Hindlimb muscle (tissue), 1 donor: Measurements from ENCODE around the gene SIN3A. TPM values are rescaled to one million over a fixed set of nuclear protein-coding genes. Genes with fewer than 3 reads are reported as not detected.
A peak's percentile ranks its signal among the peaks of the same experiment; 100 is the strongest.

Experiments
- DNase-seq: peaks from one replicate; pipeline ENCODE4 v3.0.0-alpha.2; 2013
- polyA plus RNA-seq: library from polyadenylated mRNA; unstranded; fragments of 120-200 nt; gene quantifications from one replicate; pipeline ENCODE4 v1.2.1, GENCODE V29; 2013; ENCODE audit not compliant: insufficient read length

The SIN3A gene
- polyA plus RNA-seq, 1 donor, result 33.5 TPM

DNA sequence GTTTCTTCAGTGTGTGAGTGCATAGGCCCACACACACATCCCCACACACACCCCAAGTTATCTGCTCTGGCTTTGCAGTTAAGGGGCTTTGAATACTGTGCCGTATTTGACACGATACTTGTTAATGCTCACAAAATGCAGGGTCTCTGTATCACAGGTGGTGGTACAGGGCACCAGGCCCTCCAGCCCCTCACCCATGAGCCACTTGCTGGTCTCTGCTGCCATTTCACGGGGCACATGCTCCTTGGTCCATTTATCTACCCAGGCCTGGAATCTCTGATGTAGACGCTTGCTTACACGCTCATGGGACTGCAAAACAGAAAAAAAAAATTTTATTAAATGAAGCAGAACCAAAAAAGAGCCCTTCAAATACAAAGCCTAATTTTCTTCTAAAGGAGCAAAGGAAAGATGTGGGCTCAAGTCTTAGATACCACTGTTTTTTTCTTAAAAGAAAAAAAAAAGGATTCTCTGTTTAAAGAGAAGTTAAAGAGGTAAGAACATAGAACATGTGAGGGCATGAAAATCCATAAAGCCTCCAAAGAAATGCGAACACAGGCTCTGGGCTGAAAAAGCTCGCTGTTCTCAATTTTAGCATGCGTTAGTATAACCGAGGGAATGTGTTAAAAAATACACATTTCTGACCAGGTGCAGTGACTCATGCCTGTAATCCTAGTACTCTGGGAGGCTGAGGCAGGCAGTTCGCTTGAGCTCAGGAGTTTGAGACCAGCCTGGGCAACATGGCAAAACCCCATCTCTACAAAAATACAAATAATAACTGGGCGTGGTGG is 79.4 kb downstream of the SIN3A start:
- no peak for DNase-seq

DNA sequence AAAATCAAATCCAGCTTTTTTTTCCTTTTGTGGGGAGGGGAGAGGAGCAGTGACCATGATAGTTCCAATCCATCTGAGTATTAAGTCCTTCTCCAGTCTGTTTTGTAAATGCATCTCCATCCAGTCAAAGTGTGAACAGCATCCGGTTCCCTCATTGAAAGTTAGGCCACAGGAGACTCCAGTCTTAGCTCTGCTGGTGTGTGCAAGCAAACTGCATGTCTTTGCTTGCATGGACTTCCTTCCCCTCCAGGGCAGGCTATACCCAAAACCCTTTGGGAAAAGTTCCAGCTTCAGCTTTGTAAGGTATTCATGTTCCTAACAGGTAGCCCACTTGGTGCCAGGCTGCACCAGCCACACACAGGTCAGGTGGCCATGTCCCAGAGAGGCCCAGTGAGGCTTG is 80.0 kb downstream of the SIN3A start:
- no peak for DNase-seq

DNA sequence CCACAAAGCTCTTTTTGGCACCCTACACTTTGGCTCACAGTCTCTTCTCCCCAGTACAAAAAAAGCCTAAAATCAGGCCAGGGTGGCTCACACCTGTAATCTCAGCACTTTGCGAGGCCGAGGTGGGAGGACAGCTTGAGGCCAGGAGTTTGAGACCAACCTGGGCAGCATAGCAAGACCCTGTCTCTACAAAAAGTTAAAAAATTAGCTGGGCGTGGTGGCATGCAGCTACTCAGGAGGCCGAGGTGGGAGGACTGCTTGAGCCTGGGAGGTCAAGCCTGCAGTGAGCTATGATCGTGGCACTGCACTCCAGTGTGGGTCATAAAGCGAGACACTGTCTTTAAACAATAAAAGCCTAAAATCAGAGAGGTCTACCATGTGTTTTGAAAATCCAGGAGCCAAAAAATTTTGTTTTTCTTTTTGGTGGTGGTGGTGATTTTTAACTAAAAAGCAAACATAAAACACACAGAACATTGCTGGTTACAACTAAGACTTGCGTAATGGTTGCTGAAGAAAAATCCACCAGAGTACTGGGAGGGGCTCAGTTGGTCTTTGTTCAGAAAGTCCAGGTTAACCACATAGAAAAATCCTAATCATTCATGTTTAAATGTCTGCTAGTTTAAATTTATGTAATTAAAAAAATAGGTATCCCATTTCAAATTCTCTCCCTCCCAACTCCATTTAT is 81.5 kb downstream of the SIN3A start:
- no peak for DNase-seq

DNA sequence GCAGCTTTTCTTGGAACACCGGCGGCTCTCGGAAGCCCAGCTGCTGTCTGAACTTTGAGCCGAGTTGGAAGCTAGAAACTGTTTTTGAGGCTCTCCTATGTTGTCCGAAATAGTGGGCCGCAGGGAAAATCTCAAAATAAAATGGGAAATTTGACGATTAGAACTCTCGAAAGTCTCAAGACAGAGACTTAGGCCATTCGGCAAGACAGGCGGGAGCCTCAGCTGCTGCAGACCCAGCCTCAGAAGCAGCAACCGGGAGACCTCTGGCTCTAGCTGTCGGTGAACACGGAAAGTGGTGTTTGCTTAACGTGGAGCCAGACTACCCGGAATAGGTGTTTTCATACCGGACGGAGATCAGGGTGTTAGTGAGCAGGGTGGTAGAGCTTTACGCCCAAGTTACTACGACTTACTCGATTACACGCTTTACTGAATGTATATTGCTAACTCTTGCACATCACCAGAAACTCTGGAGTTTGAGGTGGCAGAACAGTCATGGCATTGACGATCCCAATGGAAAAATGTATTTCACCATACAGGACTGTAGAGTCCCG is 82.7 kb downstream of the SIN3A start:
- DNase-seq, result no peak

DNA sequence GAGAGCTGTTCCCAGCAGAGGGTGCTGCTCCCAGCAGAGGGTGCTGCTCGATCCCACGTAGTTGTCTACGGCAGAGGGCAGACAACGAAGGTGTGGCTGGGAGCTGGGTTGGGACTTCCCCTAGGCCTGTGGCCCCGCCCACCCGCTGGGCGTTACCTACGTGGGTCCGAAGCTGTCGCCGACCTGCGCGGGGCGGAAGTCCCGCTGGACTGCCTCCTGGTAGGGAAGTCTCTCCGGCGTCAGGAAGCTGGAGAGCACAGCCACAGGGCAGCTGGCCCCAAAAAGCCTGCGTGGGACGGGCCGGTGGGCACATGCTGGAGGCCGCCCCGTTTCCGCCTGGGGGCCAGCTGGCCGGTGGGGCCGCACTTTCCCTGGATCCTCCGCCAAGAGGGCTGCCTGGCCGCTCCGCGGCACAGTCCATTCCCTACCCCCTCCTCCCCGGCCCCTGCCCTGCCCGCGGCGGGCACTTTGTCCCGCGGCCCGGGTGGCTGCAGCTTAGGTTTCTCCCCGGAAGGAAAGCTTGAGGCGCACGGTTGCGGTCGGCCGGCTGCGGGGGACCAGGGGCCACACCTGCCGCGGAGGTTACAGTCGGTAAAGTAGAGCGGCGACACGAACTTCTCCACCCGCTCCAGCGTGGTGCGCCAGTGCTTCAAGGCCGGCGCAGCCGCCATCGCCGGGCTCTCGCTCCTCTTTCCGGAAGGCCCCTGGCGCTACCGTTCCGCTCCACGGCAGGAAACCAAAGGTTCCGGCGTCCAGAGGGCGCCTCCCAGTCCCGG is 83.4 kb downstream of the SIN3A start, which contains the start of gene MAN2C1:
TSS of gene MAN2C1 (minus strand) at position 695 of the 776 bp plus-strand sequence. CDS start at position 671, 24 bp downstream.
- peak; percentile 94 for DNase-seq

DNA sequence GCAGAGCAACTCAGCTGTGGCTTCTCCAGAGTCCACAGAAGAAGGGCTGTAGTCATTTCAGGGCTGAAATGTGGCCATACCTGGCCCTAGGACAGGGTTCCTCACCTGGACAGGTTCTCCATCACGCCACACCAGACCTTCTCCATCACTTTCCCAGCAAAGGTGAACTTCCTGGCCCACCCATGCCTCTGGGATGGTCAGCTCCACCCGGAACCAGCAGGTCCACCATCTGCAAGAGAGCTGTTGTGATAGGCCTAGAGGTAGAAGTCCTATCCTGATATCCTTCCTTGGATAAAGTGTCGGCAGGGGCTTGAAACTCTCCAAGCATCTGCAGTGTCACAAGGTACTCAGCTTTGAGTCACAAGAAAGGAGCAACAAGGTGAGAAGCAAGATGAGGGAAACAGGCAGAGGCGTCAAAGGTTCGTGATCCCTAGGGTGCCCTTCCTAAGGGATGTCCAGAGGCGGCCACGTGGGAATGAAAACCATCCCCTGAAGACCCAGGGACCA is 84.0 kb downstream of the SIN3A start:
- DNase-seq, result no peak

DNA sequence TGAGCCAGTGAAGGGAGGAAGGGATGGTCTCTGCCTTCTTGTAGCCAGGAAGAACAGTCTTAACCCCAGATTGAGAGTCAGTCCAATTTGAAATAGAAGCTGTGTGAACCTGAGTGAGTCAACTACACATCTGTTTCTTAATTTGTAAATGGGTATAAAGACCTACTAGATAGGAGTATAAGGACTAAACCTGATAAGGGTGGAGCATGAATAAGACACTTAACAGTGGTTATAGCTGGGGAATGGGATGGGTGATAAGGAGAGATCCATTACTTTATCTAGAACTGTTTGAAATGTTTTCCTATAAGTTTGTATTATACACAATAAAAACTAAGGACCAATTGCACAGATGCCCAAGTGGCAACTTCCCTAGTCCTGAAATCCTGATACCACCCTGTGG is 84.5 kb downstream of the SIN3A start:
- DNase-seq, result no peak

DNA sequence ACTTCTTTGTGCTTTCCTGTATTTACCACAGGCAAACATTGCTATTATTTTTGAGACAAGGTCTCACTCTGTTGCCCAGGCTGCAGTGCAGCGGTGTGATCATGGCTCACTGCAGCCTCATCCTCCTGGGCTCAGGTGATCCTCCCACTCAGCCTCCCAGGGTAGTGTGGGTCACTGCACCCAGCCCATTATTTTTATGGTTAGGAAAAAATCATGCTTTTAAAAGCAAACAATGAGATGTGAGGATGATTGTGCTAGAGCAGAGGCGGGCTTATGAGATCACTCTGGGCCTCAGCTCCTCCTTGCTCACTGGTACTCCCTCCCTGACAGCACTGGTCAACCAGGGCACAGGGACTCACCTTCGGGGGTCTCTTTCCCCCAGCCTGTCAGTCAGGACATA is 85.3 kb downstream of the SIN3A start:
- no peak for DNase-seq

DNA sequence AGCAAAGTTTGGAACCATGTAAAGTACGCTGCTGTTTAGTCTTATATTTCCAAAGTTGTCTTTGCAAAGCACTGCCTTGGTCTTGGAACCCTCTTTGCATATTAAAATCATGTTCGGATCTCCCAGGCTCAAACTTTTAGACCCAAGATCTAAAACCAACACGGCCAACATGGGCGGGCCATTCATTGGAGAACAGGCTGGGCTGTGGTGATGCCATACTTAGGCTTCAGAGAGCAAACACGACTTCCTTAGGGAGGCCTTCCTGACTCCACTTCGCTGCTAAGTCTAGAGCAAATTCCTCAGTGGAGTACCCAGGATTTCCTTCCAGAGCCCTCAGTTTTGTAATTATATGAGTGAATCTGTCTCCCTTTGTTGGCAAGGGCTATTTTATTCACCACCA is 86.6 kb downstream of the SIN3A start:
- no peak for DNase-seq

DNA sequence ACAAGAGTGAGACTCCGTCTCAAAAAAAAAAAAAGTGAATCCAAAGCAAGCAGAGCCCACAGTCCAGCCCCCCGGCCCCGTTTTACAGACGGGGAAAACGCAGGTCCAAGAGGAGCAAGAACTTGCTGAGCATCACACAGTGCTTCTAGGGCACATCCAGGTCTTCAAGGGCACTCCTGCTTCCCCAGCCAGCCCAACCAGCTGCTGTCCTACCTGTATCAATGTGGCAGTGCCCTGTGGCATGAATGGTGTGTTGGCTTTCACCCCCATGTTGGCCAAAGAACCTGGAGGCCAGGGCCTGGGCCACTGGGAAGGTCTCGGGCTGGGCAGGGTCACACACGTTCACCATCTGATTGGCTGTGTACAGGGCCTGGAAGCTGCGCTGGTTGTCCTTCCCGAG is 87.7 kb downstream of the SIN3A start:
- DNase-seq, result no peak

DNA sequence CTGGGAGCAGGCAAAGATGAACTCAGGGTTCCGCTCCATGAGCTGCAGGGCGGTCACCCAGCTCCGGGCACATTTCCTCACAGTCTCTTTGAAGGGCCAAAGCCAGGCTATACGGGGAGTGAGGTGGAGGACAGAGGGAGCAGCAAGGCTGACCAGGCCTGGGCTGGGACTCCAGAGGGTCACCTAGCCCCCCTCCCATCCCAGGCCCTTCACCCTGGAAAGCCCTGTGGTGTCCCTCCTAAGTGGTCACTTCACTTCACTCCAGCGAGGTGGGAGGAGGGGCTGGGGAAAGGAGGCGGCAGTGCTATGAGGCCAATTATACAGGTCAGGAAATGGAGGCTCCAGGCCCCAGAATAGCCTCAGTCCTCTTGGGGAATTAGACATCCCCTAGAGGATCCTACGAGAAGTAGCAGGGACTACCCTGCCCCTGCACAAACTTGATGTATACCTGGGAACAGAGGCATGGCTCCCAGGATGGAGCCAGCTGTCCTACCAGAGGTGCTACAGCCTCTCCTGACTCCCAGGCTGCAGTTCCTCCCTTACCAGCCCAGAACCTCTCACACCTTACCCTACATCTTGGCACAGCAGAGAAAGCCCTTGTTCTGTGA is 88.7 kb downstream of the SIN3A start:
- no peak for DNase-seq

DNA sequence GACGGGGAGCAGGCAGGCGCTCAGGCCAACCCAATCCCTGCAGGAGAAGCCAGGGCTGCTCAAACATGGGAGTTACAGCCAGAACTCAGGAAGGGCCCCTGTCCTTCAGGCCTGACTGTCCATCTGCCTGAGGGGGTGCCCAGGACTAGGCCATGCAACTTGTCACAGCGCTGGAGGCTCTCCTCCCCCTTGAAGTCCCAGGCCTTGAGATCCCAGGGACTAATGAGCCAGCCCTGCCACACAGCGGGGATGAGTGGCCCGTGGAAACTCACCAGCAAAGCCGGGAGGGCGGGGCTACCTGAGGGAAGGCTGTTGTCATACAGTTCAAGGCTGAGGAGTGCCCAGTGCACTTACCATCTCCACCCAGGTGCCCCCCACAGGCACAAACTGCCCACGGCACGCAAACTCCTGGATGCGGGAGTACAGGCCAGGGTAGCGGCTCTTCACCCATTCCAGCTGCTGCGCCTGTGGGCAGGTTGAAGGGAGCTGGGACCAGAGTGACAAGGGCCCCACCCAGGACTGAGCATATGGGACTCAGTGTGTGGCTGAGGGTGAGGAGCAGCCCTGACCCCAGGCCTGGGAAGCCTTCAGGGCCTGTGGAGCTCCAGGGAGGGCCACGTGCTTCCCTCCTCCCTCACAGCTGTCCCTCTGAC is 89.4 kb downstream of the SIN3A start:
- no peak for DNase-seq

DNA sequence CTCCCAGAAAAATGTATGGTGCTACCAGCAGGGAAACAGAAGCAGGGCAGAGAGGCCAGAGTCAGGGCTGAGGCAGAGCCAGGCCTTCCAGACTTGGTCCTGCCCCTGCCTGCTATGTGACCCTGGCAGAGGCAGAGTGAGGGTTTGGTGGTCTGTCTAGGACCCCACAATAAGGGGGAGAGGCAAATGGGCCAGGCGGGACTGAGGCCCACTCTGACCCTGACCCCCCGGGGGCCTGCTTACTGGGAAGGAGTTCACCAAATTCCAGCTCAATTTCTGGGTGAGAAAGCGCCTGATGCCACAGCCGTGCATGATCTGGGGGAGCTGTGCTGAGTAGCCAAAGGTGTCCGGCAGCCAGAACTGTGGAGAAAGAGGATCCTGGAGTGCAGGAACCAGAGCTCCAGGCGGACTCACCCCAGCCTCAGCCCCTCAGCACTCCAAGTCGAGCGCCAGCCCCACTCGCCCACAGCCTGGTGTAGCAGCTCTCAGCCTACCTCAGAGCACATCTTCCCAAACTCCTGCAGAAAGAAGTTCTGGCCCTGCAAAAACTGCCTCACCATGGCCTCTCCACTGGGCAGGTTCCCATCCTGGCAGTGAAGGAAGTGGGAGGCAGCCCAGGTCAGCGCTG is 90.0 kb downstream of the SIN3A start:
- DNase-seq, result no peak

DNA sequence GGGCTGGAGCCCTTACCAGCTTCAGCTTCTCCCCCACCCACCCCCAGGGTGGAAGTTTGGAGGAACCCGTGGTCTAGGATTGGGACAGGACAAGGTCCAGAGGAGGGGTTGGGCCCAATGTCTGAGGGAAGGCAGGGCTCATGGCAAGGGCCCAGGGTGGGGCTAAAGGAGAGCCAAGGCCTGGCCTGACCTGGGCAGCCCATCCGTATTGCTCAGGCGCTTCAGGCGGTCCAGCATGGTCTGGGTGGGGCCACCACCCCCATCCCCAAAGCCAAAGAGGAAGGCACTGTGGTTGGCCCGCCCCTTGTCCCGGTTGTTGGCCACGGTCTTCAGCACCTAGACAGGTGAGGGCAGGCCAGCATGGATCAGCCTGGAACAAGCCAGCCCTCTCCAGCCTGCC is 90.6 kb downstream of the SIN3A start:
- DNase-seq, result no peak

DNA sequence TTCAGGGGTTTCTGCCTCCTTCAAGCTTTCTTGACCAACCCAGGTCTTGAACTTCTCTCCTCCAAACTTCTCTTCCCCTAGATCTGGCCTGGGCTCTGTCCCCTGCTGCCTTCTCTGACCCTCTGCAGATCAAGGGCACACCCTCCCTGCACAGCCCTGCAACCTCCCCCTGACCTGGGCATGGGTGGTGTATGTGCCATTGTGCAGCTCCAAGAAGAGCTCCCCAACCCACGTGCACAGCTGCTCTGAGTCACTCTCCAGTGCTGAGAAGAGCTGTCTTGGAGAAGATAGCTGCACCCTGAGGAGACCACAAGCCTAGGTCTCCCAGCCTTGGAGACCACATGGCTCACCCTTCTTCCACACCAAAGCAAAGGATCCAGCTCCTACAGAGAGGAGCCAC is 91.1 kb downstream of the SIN3A start:
- DNase-seq, result no peak

DNA sequence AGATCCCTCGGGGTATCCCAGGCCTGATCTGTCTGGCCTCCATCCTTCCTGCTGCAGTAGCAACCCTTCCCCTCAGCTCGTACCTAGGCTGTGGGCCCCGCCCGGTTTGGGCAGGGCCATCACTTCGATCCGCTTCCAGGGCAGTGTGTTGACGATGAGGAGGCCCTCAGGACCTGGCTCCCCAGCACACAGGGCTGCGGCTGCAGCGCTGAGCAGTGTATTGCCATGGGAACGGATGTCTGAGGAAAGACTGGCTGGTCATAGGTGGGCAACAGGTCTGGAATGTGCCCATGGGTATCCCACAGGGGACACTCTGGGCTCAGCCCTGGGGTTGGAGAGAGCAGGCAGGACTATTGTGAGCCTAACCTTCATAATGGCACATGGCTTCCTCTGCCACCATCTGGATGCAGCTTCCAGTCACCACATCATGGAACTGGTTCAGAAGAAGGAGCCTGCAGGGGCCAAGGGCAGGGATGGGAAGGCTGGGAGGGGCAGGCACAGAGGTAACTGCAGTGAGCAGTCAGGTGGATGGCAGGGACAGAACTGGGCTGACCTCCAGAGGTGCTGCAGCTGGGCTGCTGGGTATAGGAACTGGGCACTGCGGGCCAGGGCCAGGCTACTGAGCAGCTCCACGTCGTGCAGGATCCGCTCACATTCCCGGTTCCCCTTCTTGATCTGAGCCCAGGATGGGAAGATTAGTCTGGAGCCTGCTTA is 91.8 kb downstream of the SIN3A start:
- DNase-seq, result no peak

DNA sequence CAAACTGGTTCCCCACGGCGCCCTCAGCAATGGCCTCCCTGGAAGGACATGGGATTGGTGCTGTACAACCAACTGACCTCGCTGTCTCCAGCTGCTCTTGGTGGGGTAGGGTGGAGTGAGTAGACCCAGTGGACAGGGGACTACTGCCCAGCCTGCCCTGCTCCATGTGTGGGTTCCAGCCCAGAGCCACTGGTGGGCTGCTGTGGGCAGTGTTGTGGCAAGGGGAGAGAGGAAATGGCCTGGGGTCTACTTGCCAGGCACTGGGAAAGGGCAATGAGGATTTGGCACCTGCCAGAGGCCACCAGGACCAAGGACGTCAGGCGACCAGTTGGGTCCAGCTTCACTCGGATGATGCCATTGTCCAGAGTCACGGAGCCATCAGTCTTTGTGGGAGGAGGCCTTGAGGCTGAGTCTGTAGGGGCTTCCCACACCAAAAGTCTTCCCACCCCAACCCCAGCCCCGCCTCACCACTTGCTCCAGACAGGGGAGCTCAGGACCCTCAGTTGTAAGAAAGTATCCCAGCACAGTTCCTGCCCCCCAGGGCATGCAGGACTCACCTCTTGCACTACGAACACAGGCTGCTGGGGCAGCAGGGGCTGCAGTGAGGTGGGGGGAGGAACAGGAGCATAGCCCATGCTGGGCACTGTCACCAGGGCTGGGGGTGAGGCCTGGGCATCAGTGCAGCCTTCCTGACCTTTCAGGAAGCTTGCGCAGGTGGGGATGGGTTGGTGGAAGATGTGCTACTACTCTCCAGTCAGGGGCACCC is 92.5 kb downstream of the SIN3A start:
- no peak for DNase-seq

DNA sequence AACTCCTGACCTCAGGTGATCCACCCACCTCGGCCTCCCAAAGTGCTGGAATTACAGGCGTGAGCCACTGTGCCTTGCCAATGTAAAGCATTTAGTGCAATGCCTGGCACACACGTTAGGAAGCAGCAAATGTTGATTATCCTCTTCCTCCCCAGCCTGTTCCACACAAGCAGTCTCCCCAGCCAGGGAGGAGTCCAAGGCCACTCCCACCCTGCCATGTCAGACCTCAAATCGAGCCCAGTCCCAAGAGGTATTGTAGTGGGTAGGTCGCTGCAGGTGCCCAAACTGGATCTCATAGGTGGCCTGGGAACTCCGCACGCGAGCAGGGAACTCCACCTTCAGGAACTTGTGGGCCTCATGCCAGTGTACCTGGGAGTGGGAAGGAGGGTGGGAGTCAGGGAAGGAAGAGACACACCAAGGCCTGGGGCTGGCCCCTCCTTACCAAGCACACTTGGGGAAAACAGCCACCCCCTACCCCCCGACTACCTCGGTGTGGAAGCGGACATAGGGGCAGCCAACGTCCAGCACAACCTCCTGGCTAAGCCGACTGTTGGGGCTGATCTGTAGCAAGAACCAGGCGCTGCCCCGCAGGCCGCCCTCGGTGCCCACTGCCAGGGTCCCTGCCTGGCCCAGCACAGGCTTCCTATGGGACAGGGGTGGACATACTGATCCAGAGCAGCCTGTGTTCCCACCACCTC is 93.4 kb downstream of the SIN3A start:
- DNase-seq, result no peak

DNA sequence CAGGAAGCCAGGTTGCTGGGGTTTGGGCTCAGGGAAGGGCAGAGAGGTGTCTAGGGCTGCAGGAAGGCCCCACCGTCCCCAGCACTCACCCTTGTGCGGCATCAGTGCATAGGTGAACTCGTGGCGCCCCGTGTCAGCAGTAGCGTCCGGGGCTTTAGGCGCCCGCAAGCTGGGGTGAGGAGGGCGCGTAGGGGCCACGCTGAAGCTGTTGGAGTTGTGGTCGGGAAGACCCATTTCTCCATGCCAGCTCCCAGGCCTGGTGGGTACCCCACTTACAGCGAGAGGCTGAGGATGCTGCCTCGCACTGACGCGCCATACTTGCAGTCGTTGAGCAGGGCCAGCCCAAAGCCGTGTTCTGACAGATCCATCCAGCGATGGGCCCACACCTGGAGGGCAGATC is 95.0 kb downstream of the SIN3A start:
- DNase-seq, result no peak
